IMR-90 (cell line): ENCODE measurements around the gene SEC31B. TPM values are rescaled to one million over a fixed set of nuclear protein-coding genes. Genes with fewer than 3 reads are reported as not detected.

Experiments used
- ATAC-seq: fragments of 200-7000 bp; cut with Tn5 transposase; 2 replicates; pipeline ENCODE4 v1.9.1; 2020; ENCODE audit warnings: low read depth, mild to moderate bottlenecking, moderate library complexity
- BruUV-seq: library from RNA; stranded (reverse); fragments of 400-500 nt; replicated peaks from 2 replicates; lab custom pipeline; 2021; lab: Mats Ljungman, UMichigan
- CTCF ChIA-PET: fragments of 300-600 bp; formaldehyde crosslinking; extraction: SDS; loops from one replicate; lab custom pipeline; 2021; ENCODE audit warnings: antibody characterized with exemption; lab: Yijun Ruan, JAX
- POLR2A ChIA-PET: fragments of 300-600 bp; sonication (Branson Sonifier 250); formaldehyde crosslinking; loops from one replicate; lab custom pipeline; 2022; ENCODE audit warnings: antibody characterized with exemption; ENCODE audit not compliant: unreplicated experiment; lab: Charles Lee
- DNase-seq: peaks from one replicate; pipeline ENCODE4 v3.0.0; 2013
- H2AFZ ChIP-seq: replicated peaks from 2 replicates; pipeline ENCODE3; 2013; ENCODE audit warnings: low read length, mild to moderate bottlenecking; ENCODE audit not compliant: poor library complexity
- H2AK5ac ChIP-seq: 2 replicates; pipeline ENCODE4 v1.6.1; 2013; ENCODE audit warnings: low read depth, low read length, inconsistent platforms
- H2AK9ac ChIP-seq: replicated peaks from 2 replicates; pipeline ENCODE3; 2013; ENCODE audit warnings: mild to moderate bottlenecking, low read depth, low read length, moderate library complexity; ENCODE audit not compliant: poor library complexity
- H2BK120ac ChIP-seq: 2 replicates; pipeline ENCODE4 v1.6.1; 2013; ENCODE audit warnings: low read depth, low read length, inconsistent platforms
- H2BK15ac ChIP-seq: 3 replicates; pipeline ENCODE4 v1.6.1; 2013; ENCODE audit warnings: low read depth, low read length, inconsistent platforms
- H2BK20ac ChIP-seq: 2 replicates; pipeline ENCODE4 v1.6.1; 2013; ENCODE audit warnings: low read depth, mild to moderate bottlenecking, inconsistent platforms, low read length, moderate library complexity
- H2BK5ac ChIP-seq: 2 replicates; pipeline ENCODE4 v1.6.1; 2013; ENCODE audit warnings: mild to moderate bottlenecking, low read depth, low read length, inconsistent platforms; ENCODE audit not compliant: poor library complexity, severe bottlenecking
- H3K14ac ChIP-seq: replicated peaks from 2 replicates; pipeline ENCODE4 v1.6.1; 2013; ENCODE audit warnings: low read depth, low read length, inconsistent platforms
- H3K18ac ChIP-seq: 2 replicates; pipeline ENCODE4 v1.6.1; 2013; ENCODE audit warnings: low read depth, low read length, control low read depth
- H3K23ac ChIP-seq: 2 replicates; pipeline ENCODE4 v1.6.1; 2013; ENCODE audit warnings: low read depth, low read length, inconsistent platforms
- H3K27ac ChIP-seq: 2 replicates; pipeline ENCODE4 v1.5.1; 2013; ENCODE audit warnings: mild to moderate bottlenecking, control low read depth, low read length; ENCODE audit not compliant: insufficient read depth
- H3K27me3 ChIP-seq: 2 replicates; pipeline ENCODE4 v1.6.1; 2013; ENCODE audit warnings: low read length; ENCODE audit not compliant: control insufficient read depth, insufficient read depth
- H3K36me3 ChIP-seq: 2 replicates; pipeline ENCODE4 v1.6.1; 2013; ENCODE audit warnings: low read length, mixed read lengths; ENCODE audit not compliant: control insufficient read depth, insufficient read depth
- H3K4ac ChIP-seq: 2 replicates; pipeline ENCODE4 v1.6.1; 2013; ENCODE audit warnings: low read depth, low read length, inconsistent platforms
- H3K4me1 ChIP-seq: 2 replicates; pipeline ENCODE4 v1.6.1; 2013; ENCODE audit warnings: low read length, mixed read lengths; ENCODE audit not compliant: control insufficient read depth, insufficient read depth
- H3K4me2 ChIP-seq: 2 replicates; pipeline ENCODE4 v1.6.1; 2013; ENCODE audit warnings: low read depth, mild to moderate bottlenecking, control low read depth, low read length, moderate library complexity
- H3K4me3 ChIP-seq: 2 replicates; pipeline ENCODE4 v1.5.1; 2013; ENCODE audit warnings: low read depth, mild to moderate bottlenecking, control low read depth, low read length, moderate library complexity; ENCODE audit not compliant: insufficient read depth
- H3K56ac ChIP-seq: 2 replicates; pipeline ENCODE4 v1.6.1; 2013; ENCODE audit warnings: low read length, inconsistent platforms; ENCODE audit not compliant: insufficient read depth; ENCODE audit errors: extremely low read depth
- H3K79me1 ChIP-seq, 2 experiments: 2 replicates each; pipeline ENCODE4 v1.6.1; 2013; ENCODE audit warnings: low read length in 2 of 2, inconsistent platforms in 1 of 2, low read depth in 1 of 2
- H3K9ac ChIP-seq: 2 replicates; pipeline ENCODE4 v1.6.1; 2013; ENCODE audit warnings: low read depth, low read length, control low read depth
- H3K9me1 ChIP-seq: 2 replicates; pipeline ENCODE4 v1.6.1; 2013; ENCODE audit warnings: low read length, inconsistent platforms; ENCODE audit not compliant: insufficient read depth
- H3K9me3 ChIP-seq: 2 replicates; pipeline ENCODE4 v1.6.1; 2013; ENCODE audit warnings: low read length; ENCODE audit not compliant: control insufficient read depth, insufficient read depth
- H4K20me1 ChIP-seq: 2 replicates; pipeline ENCODE4 v1.6.1; 2013; ENCODE audit warnings: low read length, inconsistent platforms; ENCODE audit not compliant: insufficient read depth
- H4K5ac ChIP-seq: 2 replicates; pipeline ENCODE4 v1.6.1; 2013; ENCODE audit warnings: mild to moderate bottlenecking, low read depth, low read length, control low read depth
- H4K8ac ChIP-seq, 2 experiments: 2 replicates each; pipeline ENCODE4 v1.6.1; 2013; ENCODE audit warnings: low read depth in 2 of 2, low read length in 2 of 2, control low read depth in 1 of 2, inconsistent platforms in 1 of 2
- H4K91ac ChIP-seq: 2 replicates; pipeline ENCODE4 v1.6.1; 2013; ENCODE audit warnings: low read depth, low read length, inconsistent platforms; ENCODE audit not compliant: insufficient read depth
- BHLHE40 ChIP-seq: fragments of 150-350 bp; IDR thresholded peaks from 2 replicates; pipeline ENCODE4 v1.6.1; 2016; ENCODE audit warnings: mild to moderate bottlenecking, low read depth, low read length
- CHD1 ChIP-seq: IDR thresholded peaks from 2 replicates; pipeline ENCODE4 v1.6.1; 2012; ENCODE audit warnings: low read depth, low read length, improper control_type of control experiment
- ELK1 ChIP-seq: fragments of 150-350 bp; IDR thresholded peaks from 2 replicates; pipeline ENCODE4 v1.6.1; 2016; ENCODE audit warnings: low read depth, mild to moderate bottlenecking, low read length, moderate library complexity, borderline replicate concordance
- MAFK ChIP-seq: IDR thresholded peaks from 2 replicates; pipeline ENCODE4 v1.6.1; 2012; ENCODE audit warnings: low read depth, low read length, improper control_type of control experiment
- MAZ ChIP-seq: IDR thresholded peaks from 2 replicates; pipeline ENCODE4 v1.6.1; 2012; ENCODE audit warnings: low read depth, mild to moderate bottlenecking, low read length, improper control_type of control experiment, moderate library complexity, borderline replicate concordance
- MXI1 ChIP-seq: IDR thresholded peaks from 2 replicates; pipeline ENCODE4 v1.6.1; 2012; ENCODE audit warnings: low read depth, mild to moderate bottlenecking, low read length, moderate library complexity, borderline replicate concordance
- POLR2A ChIP-seq: IDR thresholded peaks from 2 replicates; pipeline ENCODE4 v1.6.1; 2012; ENCODE audit warnings: mild to moderate bottlenecking, low read depth, low read length
- RAD21 ChIP-seq: IDR thresholded peaks from 2 replicates; pipeline ENCODE4 v1.6.1; 2012; ENCODE audit warnings: low read length, improper control_type of control experiment
- RCOR1 ChIP-seq: IDR thresholded peaks from 2 replicates; pipeline ENCODE4 v1.6.1; 2012; ENCODE audit warnings: mild to moderate bottlenecking, low read length, improper control_type of control experiment; ENCODE audit not compliant: insufficient replicate concordance
- SMC3 ChIP-seq: fragments of 150-350 bp; IDR thresholded peaks from 2 replicates; pipeline ENCODE4 v1.6.1; 2016; ENCODE audit warnings: low read depth, mild to moderate bottlenecking, antibody characterized with exemption, low read length, moderate library complexity
- WGBS, 2 experiments: methylation state at CpG; one replicate each; pipeline versions ENCODE4 v1.1.5 to v1.1.7; 2013; ENCODE audit warnings: missing lambda C conversion rate in 2 of 2; ENCODE audit not compliant: insufficient read length in 1 of 2; ENCODE audit errors: extremely low coverage in 2 of 2; 5-methylcytosine and 5-hydroxymethylcytosine counted together
- dilution Hi-C: fragments of 300-500 bp; cut with HindIII; formaldehyde crosslinking; loops from one replicate; pipeline ENCODE4 v1.14.3; 2018; ENCODE audit warnings: low sequenced_read_pairs; ENCODE audit not compliant: unreplicated experiment
- in situ Hi-C: fragments of 300-500 bp; cut with MboI; formaldehyde crosslinking; loops from 3 replicates; pipeline ENCODE4 v1.14.3; 2019; ENCODE audit warnings: low sequenced_read_pairs, inconsistent platforms, mixed read lengths
- intact Hi-C: fragments of 100-400 bp; cut with micrococcal nuclease; formaldehyde crosslinking; loops from 2 replicates; pipeline ENCODE4 v1.10.0; 2022
- polyA plus RNA-seq, 3 experiments: library from polyadenylated mRNA; depleted of rRNA; stranded (reverse); fragments of >200 nt; gene quantifications; 2 replicates each; pipeline ENCODE4 v1.2.3, GENCODE V29; 2012; ENCODE audit warnings: low replicate concordance in 1 of 3
- total RNA-seq: library from RNA; depleted of rRNA; stranded (reverse); fragments of >200 nt; gene quantifications from 2 replicates; pipeline ENCODE4 v1.2.3, GENCODE V29; 2012
- TF ChIP-seq, protein P1 (sequence below): fragments of 150-350 bp; IDR thresholded peaks from 2 replicates; pipeline ENCODE4 v1.6.1; 2017; ENCODE audit warnings: mild to moderate bottlenecking, antibody characterized with exemption, low read length, low read depth
- TF ChIP-seq, protein P2 (sequence below): conservative IDR thresholded peaks from 2 replicates; pipeline ENCODE4 v1.5.1; 2012; ENCODE audit warnings: mild to moderate bottlenecking, low read depth, low read length, improper control_type of control experiment

SEC31B gene
- total and polyA plus RNA-seq, 2 of the 4 experiments (the other 2 are of a cell fraction) = 1.3 to 8.1 TPM

DNA sequence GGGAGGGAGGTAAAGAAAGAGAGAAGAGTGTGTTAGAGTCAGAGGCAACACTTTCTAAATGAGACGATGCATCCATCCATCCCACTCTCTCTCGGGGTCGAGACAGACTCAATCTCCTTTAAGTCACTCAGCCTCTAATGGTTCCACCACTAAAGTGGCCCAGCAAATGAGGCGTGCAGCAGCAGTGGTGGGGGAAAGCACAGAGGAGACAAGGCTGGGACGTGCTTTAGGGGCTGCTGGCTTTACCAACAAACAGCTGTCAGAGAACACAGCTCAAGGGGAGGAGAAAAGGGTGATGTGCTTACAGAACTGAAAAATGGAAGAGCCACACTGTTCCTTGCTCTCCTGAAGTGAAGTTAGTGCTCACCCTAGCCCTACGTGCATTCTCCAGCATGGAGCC, 4.5 kb upstream of the SEC31B start:
- Histone ChIP-seq H3K4me3 (no peak overlapping the region), H2BK20ac (no peak overlapping the region), H4K91ac (no peak overlapping the region), H3K18ac (no peak overlapping the region), H3K4me1 (peaks cover 6% of the 10 kb centered on the region), H2AFZ (no peak overlapping the region), H3K9me3 (no peaks in the 10 kb centered on the region), H3K14ac (no peak overlapping the region), H3K23ac (no peak overlapping the region), H3K79me1 (peaks cover 10 to 30% of the 10 kb centered on the region in 2 experiments), H2AK5ac (no peak overlapping the region), H3K4me2 (no peak overlapping the region), H2BK120ac (no peak overlapping the region), H3K27ac (no peak overlapping the region), H3K36me3 (peaks cover 25% of the 10 kb centered on the region), H2AK9ac (no peak overlapping the region), H3K56ac (no peak overlapping the region), H2BK5ac (no peak overlapping the region), H4K8ac (no peak overlapping the region), H3K9me1 (peaks cover 15% of the 10 kb centered on the region; the same call in 1 of the 2 replicates), H4K5ac (no peak overlapping the region), H4K20me1 (no peaks in the 10 kb centered on the region), H3K27me3 (no peaks in the 10 kb centered on the region), H3K9ac (no peak overlapping the region), H2BK15ac (no peak overlapping the region), H3K4ac (no peak overlapping the region)
- no peak for TF ChIP-seq POLR2A
- TF ChIP-seq ELK1 = no peak
- no peak for TF ChIP-seq CHD1
- TF ChIP-seq BHLHE40 = no peak
- TF ChIP-seq MXI1 = no peak
- TF ChIP-seq MAZ = no peak
- TF ChIP-seq RCOR1 = no peak
- TF ChIP-seq SMC3 = no peak
- no peak for TF ChIP-seq RAD21
- TF ChIP-seq, protein P1, sequence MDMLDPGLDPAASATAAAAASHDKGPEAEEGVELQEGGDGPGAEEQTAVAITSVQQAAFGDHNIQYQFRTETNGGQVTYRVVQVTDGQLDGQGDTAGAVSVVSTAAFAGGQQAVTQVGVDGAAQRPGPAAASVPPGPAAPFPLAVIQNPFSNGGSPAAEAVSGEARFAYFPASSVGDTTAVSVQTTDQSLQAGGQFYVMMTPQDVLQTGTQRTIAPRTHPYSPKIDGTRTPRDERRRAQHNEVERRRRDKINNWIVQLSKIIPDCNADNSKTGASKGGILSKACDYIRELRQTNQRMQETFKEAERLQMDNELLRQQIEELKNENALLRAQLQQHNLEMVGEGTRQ = no peak
- TF ChIP-seq, protein P2, sequence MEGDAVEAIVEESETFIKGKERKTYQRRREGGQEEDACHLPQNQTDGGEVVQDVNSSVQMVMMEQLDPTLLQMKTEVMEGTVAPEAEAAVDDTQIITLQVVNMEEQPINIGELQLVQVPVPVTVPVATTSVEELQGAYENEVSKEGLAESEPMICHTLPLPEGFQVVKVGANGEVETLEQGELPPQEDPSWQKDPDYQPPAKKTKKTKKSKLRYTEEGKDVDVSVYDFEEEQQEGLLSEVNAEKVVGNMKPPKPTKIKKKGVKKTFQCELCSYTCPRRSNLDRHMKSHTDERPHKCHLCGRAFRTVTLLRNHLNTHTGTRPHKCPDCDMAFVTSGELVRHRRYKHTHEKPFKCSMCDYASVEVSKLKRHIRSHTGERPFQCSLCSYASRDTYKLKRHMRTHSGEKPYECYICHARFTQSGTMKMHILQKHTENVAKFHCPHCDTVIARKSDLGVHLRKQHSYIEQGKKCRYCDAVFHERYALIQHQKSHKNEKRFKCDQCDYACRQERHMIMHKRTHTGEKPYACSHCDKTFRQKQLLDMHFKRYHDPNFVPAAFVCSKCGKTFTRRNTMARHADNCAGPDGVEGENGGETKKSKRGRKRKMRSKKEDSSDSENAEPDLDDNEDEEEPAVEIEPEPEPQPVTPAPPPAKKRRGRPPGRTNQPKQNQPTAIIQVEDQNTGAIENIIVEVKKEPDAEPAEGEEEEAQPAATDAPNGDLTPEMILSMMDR = no peak
- TF ChIP-seq MAFK = no peak
- no TSS peak for BruUV-seq
- no peak for DNase-seq
- intact Hi-C loops (no loop called here), in situ Hi-C loops (no loop called here), dilution Hi-C loops (no loop called here)
- CTCF ChIA-PET = no interaction called here
- POLR2A ChIA-PET = no interaction called here
- 93% methylated on average over 2 of the region's 6 CpGs; no CpG with 5 or more reads in 1 of the 2 experiments for WGBS, 2 experiments
- no peak for ATAC-seq
